Gastrocnemius medialis (tissue), 4 donors: ENCODE measurements around the gene CBX8. TPM values are rescaled to one million over a fixed set of nuclear protein-coding genes. Genes with fewer than 3 reads are reported as not detected.

Source experiments
- ATAC-seq, 2 donors: fragments of 150-250 bp; one replicate each; pipeline ENCODE4 v1.9.1; 2016
- DNase-seq, 2 donors: peaks; one replicate each; pipeline ENCODE4 v3.0.0-alpha.2; 2019
- H3K27ac ChIP-seq, 4 donors: fragments of 200-600 bp; sonication (generic); 1 replicate in 1 of 4; 2 replicates in 3 of 4; pipeline ENCODE4 v1.5.1; 2016 to 2018; ENCODE audit warnings: mild to moderate bottlenecking in 2 of 4, moderate library complexity in 1 of 4
- H3K27me3 ChIP-seq, 3 donors: fragments of 200-600 bp; sonication (generic) in 2 of 3; 1 replicate in 1 of 3; 2 replicates in 2 of 3; pipeline versions ENCODE4 v1.5.1 to v1.6.0; 2016 to 2019; ENCODE audit warnings: mild to moderate bottlenecking in 1 of 3, moderate library complexity in 1 of 3
- H3K36me3 ChIP-seq, 2 donors: fragments of 200-600 bp; sonication (generic) in 1 of 2; one replicate each; pipeline ENCODE4 v1.5.1; 2017 to 2018
- H3K4me1 ChIP-seq, 2 donors: fragments of 200-600 bp; sonication (generic) in 1 of 2; one replicate each; pipeline ENCODE4 v1.5.1; 2016 to 2017; ENCODE audit warnings: mild to moderate bottlenecking in 2 of 2
- H3K4me3 ChIP-seq, 4 donors: fragments of 200-600 bp; sonication (generic) in 3 of 4; 1 replicate in 1 of 4; 2 replicates in 3 of 4; pipeline ENCODE4 v1.5.1; 2016 to 2019; ENCODE audit warnings: mild to moderate bottlenecking in 2 of 4
- H3K9me3 ChIP-seq, 3 donors: fragments of 200-600 bp; sonication (generic) in 2 of 3; 1 replicate in 1 of 3; 2 replicates in 2 of 3; pipeline ENCODE4 v1.5.1; 2016 to 2019
- CTCF ChIP-seq, 5 experiments: fragments of 450-650 bp in 3 of 5; fragments of 200-600 bp in 2 of 5; sonication (generic) in 2 of 5; IDR thresholded peaks in 4 of 5; conservative IDR thresholded peaks in 1 of 5; 1 replicate in 4 of 5; 2 replicates in 1 of 5; pipeline ENCODE4 v1.5.1; 2016 to 2019; ENCODE audit warnings: antibody characterized with exemption in 5 of 5, mild to moderate bottlenecking in 3 of 5, moderate library complexity in 3 of 5
- POLR2A ChIP-seq, 2 donors: fragments of 450-650 bp; IDR thresholded peaks; one replicate each; pipeline ENCODE4 v1.6.1; 2017; ENCODE audit warnings: antibody characterized with exemption in 2 of 2, mild to moderate bottlenecking in 2 of 2, moderate library complexity in 2 of 2
- in situ Hi-C, 4 donors: fragments of 200-750 bp; cut with MboI; loops; one replicate each; pipeline versions ENCODE4 v1.15.0 to v1.8.0; 2017; ENCODE audit warnings: low sequenced_read_pairs in 4 of 4
- intact Hi-C: fragments of 100-400 bp; cut with DNase I; formaldehyde crosslinking; loops from one replicate; pipeline ENCODE4 v1.15.1; 2023; ENCODE audit warnings: low total_unique reads
- total RNA-seq, 4 donors: library from RNA; depleted of rRNA; stranded (reverse); fragments of >200 nt; gene quantifications; one replicate each; pipeline versions ENCODE4 v1.1.0 to v1.2.3, GENCODE V29; 2016

CBX8 gene
- total RNA-seq, 4 donors from 2014 or later: 0.18 to 0.94 (median 0.49) TPM; not detected in 1

GRCh38 chr17:79806863-79807720, 10.2 kb upstream of the CBX8 start:
- DNase-seq (no peak), ATAC-seq (no peak)
- intact Hi-C loops: no loop called here
- no peak overlapping the region for H3K4me3 ChIP-seq
- no peak for TF ChIP-seq POLR2A (IDR thresholded peaks at IDR 0.05)
- TF ChIP-seq CTCF (IDR thresholded peaks at IDR 0.05 in 4 of 5, conservative IDR thresholded peaks at IDR 0.05 in 1 of 5): no peak
- no peaks in the 10 kb centered on the region for H3K9me3 ChIP-seq
- in situ Hi-C loops: no loop called here
- H3K27me3 ChIP-seq: peaks cover 90 to 98% (median 98%) of the 10 kb centered on the region in 3 donors
- peaks cover 6 to 27% of the 10 kb centered on the region in 2 donors for H3K4me1 ChIP-seq
- H3K36me3 ChIP-seq: no peaks in the 10 kb centered on the region
- H3K27ac ChIP-seq: no peak overlapping the region

- Histone ChIP-seq H3K9me3 (no peaks in the 10 kb centered on the region), H3K4me3 (no peak overlapping the region), H3K27ac (no peak overlapping the region), H3K27me3 (peaks cover 90 to 98% (median 98%) of the 10 kb centered on the region in 3 donors), H3K36me3 (no peaks in the 10 kb centered on the region), H3K4me1 (peaks cover 6 to 22% of the 10 kb centered on the region in 2 donors)
- intact Hi-C loops (no loop called here), in situ Hi-C loops (no loop called here)
- ATAC-seq (no peak), DNase-seq (no peak)
- TF ChIP-seq CTCF (IDR thresholded peaks at IDR 0.05 in 4 of 5, conservative IDR thresholded peaks at IDR 0.05 in 1 of 5) (no peak), POLR2A (IDR thresholded peaks at IDR 0.05) (no peak)
Observed at GRCh38 chr17:79806446-79806760, 9.5 kb upstream of the CBX8 start.

- no peaks in the 10 kb centered on the region for H3K9me3 ChIP-seq
- TF ChIP-seq POLR2A (IDR thresholded peaks at IDR 0.05): no peak
- no peak for TF ChIP-seq CTCF (IDR thresholded peaks at IDR 0.05 in 4 of 5, conservative IDR thresholded peaks at IDR 0.05 in 1 of 5)
- peaks cover 6 to 17% of the 10 kb centered on the region in 2 donors for H3K4me1 ChIP-seq
- no peak overlapping the region for H3K4me3 ChIP-seq
- no peak for DNase-seq
- no peak overlapping the region for H3K27ac ChIP-seq
- no peaks in the 10 kb centered on the region for H3K36me3 ChIP-seq
- intact Hi-C loops (no loop called here), in situ Hi-C loops (no loop called here)
- no peak for ATAC-seq
- peaks cover 93 to 98% (median 98%) of the 10 kb centered on the region in 3 donors for H3K27me3 ChIP-seq
Observed at GRCh38 chr17:79804856-79805696, 8.2 kb upstream of the CBX8 start.

GRCh38 chr17:79803997-79804855, 7.3 kb upstream of the CBX8 start:
- Histone ChIP-seq H3K36me3 (no peaks in the 10 kb centered on the region), H3K27ac (no peak overlapping the region), H3K4me1 (peaks cover 6 to 13% of the 10 kb centered on the region in 2 donors), H3K27me3 (peaks cover 98 to 100% (median 100%) of the 10 kb centered on the region in 3 donors), H3K9me3 (no peaks in the 10 kb centered on the region), H3K4me3 (no peak overlapping the region)
- DNase-seq (no peak), ATAC-seq (no peak)
- TF ChIP-seq CTCF (IDR thresholded peaks at IDR 0.05 in 4 of 5, conservative IDR thresholded peaks at IDR 0.05 in 1 of 5) (no peak), POLR2A (IDR thresholded peaks at IDR 0.05) (no peak)
- intact Hi-C loops (no loop called here), in situ Hi-C loops (no loop called here)
